GM19455 (cell line): ENCODE data around the gene TENT4A.
"Not testable (repeated sequence)": the region's sequence is repeated elsewhere in the genome, so short reads cannot be mapped to it uniquely, and the experiment has no call there.

Source experiments
- ATAC-seq: cut with Tn5 transposase; IDR thresholded peaks from one replicate; pipeline ENCODE4 v1.9.1; 2021; ENCODE audit not compliant: unreplicated experiment

The TENT4A gene

DNA sequence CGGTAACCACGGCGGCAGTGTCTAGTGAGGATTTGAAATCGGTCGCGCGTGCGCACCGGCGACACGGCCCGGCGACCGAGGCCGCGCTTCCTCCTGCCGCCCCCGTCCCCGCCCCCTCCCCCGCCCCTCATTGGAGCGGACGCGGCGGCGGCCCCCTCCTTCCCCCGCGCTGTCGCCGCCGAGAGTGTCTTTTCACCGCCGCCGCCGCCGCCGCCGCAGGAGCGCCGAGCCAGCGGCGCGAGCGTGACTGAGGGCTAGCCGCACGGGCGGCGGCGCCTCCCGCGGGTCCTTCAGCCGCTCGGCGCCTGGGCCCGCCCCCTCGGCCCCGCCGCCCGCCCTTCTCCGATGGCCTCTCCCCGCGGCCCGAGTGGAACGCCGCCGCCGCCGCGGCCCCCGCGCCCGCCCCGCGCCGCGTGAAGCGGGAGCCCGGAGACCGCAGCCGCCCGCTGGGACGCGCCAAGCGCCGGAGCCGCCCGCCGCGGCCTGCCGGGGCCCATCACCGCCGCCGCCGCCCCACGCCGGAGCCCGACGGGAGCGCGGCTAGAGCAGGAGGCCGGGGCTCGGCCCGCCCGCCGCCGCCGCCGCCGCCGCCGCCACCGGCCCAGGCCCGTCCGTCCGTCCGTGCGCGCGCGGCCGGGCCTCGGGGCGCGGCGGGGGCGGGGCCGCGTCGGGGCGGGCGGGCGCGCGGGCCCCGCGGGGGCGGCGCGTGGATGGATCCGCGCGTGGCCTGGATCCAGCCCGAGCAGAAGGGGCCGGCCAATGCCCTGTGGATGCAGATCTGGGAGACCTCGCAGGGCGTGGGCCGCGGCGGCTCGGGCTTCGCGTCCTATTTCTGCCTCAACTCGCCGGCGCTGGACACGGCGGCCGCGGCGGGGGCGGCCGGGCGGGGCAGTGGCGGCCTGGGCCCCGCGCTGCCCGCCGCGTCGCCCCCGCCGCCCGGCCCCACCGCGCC, at the start of gene TENT4A:
TENT4A (plus strand) TSS at position 159 of the 952 bp plus-strand sequence; CDS start at position 711, 552 bp downstream.
- ATAC-seq, result peak; percentile 11

DNA sequence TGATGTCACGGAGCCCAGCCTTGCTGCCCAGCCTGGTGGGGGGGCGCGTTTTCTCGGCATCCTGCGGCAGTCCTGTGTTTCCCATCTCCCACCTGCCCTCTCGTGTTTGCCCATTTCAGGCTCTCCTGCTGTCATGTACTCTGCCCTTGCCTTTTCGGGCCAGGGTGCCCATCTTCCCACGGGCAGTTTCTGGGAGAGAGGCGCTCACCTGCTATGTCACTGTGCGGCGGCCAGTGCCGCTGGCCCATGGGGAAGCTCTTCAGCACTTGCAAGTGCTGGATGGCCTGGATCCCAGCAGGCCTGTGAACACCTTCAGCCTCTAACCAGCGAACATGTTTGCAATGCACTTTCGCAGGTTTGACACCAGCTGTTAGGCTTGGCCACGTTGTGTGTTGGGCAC, 46.5 kb upstream of the TENT4A start:
- no peak for ATAC-seq

DNA sequence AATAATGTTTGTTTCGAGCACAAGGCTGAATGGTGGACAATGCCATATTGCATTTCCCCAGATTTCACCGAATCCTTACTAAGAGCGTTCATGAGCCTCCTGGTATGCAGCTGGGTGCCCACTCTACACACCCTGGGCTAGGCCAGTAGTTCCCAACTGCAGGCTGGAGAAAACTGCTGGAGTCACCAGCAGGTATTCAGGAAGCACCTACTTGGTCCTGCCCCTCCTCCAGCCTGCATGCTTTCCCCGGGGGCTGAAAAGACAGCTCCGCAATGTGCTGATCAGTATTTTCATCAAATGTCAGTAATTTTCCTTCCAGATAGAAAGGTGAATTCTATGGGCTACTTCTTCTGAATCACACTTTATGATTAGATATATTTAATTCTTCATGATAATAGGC, 45.6 kb upstream of the TENT4A start:
- ATAC-seq, result no peak

DNA sequence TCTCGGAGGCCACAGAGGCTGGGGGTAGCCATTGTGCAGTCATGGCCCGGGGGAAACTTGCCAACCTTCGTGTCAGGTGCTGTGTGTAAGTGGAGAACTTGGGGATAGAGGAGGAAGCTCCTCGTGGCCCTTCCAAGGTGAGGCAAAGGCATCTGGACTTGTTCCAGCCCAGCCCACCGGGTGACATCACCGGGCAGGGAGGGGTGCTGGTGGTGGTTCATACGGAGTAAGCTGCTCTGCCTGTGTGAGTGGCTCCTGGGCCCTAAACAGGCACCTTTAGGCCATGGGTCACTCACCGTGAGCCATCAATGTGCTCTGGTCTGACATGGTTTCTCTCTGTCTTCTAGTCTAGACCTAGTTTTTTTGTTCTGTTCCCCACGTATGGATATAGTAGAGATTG, 44.5 kb upstream of the TENT4A start:
- not testable (repeated sequence) for ATAC-seq

DNA sequence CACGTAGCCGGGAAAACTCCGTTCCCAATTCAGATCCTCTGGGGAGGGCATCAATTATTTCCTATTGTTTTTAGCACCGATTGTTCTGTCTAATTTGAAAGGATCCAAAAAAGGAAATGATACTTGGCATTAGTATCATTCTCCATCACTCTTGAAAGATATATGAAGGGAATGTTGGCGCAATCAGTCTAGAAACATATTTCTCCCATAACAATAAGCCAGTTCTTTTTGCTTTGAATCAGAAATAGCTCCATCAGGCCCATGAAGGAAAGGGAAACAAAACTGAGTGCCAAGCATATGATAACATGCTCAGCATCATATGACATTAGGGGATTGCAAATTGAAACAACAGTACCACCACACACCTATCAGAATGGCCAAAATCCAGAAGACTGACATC, 40.2 kb upstream of the TENT4A start:
- ATAC-seq, result no peak

DNA sequence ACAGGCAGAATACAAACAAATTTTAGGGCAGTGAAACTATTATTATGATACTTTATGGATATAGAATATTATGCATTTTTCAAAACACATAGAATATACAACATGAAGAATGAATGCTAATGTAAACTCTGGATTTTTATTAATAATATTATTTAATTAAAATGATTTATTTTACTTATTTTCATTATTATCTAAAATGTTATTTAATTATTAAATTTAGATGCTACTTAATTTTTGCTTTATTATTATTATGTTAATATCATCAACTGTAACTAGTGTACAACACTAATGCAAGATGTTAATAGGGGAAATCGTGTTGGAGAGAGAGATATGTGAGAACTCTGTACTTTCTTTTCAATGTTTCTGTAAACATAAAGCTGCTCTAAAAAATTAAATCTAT, 39.3 kb upstream of the TENT4A start:
- no peak for ATAC-seq

DNA sequence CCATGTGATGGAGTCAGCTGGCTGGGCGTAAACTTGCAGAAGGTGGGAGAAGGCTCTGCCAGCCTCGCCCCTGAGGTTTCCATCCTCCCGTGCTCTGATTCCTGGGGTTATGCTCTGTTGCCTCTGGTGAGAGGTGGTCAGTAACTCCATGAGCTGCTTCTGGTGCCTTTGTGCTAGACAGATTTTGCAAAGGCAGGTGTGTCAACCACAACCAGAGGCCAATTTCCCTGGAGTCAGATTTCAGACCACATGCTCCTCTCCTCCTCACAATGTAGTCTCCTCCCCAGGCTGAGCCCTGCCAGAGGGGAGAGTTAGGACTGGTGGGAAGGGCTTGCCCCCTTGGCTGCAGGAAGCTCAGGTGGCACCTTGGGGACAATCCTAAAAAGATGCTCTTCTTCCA, 38.8 kb upstream of the TENT4A start:
- no peak for ATAC-seq

DNA sequence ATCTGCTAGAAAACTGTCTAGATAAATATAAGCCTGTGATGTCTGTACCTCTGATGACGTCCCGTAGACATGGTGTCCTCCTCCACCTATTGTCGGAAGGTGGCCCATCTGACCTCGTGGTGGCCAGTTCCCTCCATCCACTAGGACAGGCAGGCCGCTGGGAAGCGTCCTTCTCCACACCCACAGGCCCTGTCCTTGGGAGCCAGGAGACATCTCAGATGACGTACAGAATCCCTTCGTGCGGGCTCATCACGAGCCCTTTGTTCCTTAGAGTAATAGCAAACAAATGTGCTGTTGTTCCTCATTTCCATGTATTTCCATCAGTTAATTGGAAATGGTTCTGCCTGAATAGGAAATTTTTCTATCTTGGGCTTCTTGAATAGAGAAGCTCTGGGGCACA, 38.3 kb upstream of the TENT4A start:
- ATAC-seq, result no peak

DNA sequence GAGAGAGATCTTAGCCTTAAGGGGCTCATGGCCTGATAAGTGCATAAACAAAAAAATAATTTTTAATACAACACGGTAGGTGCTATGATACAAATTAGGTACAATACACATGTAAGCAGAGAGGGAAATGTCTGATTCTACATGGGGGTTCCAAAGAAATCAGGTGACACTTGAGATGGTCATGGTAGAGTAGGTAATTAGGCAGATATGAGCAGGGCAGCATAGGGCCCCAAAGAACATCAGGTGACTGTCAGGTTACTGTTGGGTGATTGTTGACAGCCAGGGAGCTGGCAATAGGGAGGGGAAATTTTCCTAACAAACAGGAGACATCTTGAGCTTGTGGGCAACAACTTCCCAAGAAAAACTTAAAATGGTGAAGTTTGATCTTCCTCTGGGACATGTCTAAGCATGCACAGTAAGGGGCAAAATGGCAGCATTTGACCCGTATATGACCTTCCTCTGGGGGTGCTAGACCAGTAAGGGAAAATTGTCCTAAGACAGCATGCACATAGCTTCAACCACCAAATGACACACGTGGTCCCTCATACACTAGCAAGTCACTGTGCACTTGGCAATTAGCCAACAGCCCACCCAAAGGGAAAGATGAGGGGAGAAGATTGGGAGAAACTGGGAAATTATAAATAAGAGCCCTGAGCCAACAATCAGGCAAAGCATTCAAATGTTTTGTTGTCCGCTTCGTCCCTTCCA, 37.3 kb upstream of the TENT4A start:
- no peak for ATAC-seq

DNA sequence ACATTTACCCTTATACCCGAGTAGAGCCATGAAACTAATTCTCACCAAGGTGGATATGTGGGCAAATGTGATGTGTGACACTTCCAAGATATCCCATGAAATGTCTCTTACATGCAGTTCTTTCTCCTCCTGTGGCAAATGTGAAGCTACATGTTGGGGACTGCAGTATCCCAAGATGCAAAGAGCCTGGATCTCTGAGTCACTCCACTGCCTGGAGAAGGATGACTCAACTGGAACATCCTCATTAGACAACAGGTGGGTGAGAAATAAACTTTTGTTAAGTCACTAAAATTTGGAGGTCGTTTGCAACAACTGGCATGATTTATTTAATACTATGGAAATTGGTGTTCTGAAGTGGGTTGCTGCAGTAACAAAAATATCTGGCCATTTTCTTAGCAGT, 36.5 kb upstream of the TENT4A start:
- ATAC-seq, result no peak

DNA sequence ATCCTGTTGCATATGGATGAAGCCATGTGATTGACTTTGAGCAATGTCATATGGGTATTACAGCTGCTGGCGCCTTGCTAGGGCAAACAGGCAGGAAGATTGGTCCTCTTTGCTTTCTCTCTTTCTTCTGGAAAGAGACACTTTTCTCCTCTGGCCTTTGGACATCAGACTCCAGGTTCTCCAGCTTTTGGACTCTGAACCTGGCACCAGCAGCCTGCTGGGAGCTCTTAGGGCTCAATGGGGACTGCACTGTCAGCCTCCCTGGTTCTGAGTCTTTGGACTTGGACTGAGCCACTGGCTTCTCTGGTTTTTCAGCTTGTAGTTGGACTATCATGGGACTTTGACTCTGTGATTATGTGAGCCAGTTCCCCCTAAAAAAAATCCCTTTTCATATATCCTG, 34.8 kb upstream of the TENT4A start:
- no peak for ATAC-seq

DNA sequence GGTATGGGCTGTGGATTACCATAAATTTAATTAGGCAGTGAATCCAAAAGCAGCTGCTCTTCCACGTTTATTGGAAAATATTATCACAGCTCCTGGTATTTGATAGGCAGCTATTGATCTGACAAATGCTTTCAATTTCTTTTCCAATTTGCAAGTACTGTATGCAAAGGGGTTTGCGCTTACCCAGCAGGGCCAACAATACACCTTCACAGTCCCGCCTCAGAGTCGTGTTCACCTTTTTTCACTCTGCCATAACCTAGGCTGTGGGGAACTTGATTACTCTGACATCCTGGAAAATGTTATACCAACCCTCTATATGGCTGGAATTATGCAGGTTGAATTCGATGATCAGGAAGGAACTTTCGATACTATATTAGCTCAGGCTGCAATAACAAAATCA, 32.3 kb upstream of the TENT4A start:
- no peak for ATAC-seq

DNA sequence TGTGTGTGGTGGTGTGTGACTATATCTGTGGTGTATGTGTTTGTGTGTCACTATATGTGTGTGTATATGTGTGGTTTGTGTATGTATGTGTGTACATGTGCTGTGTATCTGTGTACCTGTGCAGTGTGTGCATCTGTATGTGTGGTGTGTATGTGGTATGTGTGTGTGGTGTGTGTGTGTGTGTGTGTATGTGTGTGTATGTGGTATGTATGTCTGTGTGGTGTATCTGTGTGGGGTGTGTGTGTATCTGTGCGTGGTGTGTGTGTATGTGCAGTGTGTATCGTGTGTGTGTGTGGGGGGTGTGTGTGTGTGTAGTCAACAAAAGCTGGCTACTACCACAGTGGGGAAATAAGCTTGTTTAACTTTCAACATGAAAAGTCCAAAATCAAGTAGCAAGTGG, 31.6 kb upstream of the TENT4A start:
- ATAC-seq, result no peak

DNA sequence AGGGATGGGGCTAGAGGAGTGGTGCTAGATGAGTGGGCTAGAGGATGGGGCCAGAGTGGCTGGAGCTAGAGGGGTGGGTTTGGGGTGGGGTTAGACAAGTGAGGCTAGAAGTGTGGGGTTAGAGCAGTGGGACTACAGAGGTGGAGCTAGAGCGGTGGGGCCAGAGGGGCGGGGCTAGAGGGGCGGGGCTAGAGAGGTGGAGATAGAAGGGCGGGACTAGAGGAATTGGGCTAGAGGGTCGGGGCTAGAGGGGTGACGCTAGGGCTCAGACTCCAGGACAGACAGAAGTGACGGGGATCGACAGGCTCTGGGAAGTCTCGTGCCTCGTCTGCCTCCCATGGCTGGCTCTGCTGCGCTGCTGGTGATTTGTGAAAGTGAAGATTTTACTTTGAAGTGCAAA, 31.0 kb upstream of the TENT4A start:
- ATAC-seq, result no peak

DNA sequence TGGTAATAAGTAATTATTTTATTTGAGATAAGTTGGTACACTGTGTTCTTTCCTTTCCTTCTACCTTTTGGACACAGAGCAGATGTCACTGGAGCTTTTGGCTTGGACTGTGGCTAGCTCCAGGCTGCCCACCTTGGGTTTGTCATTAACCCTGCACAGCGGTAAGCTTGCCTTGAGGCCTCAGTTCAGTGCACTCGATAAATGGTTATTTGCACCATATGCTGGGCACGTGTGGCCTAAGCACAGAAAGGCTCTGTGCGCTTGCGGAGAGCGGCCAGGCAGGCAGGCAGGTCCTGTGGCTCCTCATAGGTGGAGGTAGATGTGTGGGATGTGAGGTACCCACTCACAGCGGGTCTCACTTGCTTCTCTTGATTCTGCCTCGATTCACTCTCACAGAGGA, 30.0 kb upstream of the TENT4A start:
- no peak for ATAC-seq

DNA sequence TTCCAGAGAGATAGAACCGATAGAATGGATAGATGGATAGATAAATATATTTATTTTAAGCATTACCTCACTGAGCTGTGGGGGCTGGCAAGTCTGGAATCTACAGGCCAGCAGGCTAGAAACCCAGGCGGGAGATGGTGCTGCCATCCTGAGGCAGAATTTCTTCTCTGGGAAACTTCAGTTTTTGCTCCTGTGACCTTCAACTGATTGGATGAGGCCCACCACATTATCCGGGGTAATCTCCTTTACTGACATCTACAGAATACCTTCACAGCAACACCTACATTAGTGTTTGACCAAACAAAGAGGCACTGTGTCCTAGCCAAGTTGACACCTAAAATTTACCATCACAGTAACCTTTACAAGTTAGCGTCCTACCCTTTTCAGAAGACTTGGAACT, 29.2 kb upstream of the TENT4A start:
- ATAC-seq, result no peak

DNA sequence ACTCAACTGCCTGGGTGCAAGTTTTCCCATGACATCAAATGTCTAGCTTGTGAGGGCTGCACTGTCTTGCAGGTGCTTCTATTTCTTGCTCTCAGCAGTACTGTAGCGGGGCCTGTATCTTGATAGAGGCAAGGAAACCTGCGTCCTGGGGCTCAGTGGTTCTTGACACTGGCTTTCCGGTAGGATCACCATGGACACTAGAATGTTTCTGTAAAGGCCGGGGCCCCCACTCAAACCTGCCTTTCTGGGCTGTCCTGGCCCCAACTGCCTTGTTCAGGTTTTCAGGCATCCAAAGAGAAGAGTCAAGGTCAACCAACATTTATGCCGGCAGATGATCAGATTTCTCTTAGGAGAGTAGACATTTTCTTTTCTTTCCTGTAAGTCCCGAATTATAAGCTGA, 26.7 kb upstream of the TENT4A start:
- no peak for ATAC-seq

DNA sequence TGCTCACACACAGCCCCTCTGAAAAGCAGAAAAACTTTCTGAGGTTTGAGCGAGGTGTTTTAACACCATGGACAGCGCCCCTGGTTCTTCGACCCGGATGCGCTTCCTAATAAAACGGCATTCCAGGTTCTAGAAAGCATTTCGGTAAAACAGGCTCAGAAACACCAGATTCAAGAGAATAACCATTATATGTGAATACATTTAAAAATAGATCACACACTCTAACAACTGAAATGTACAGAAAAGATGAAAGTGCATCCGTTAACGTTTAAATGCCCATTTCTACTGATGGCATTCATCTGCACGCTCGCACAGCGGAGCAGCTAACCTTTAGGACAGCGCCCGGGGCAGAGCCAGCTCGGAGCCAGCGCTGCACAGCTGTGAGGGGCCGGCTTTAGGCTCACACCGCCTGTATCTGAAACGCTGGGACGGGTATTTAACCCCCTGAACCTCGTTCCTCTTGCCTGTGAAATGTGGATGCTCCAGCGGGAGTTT, 26.3 kb upstream of the TENT4A start:
- ATAC-seq, result no peak

DNA sequence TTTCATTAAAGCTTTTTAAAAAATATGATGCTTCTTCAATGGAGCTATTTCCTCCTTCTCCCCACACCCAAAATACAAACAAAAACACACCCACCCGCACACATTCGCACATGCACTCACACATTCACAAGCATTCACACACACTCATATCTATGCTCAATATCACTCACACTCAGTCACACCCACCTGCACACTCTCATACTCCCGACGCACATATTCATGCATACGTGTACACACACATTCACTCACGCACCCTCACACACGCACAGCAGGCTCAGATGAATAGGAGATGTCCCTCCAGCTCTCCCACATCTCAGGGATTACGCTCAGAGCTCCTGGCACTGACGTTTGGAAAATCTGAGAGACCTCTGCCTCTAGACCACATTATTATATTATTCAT, 25.7 kb upstream of the TENT4A start:
- no peak for ATAC-seq

DNA sequence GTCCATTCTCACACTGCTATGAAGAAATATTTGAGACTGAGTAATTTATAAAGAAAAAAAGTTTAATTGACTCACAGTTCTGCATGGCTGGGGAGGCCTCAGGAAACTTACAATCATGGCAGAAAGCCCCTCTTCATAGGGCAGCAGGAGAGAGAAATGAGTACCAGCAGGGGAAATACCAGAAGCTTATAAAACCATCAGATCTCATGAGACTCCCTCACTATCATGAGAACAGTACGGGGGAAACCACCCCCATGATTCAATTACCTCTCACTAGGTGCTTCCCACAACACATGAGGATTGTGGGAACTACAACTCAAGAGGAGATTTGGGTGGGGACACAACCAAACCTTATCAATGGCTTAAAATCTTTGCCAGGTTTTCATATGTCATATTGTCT, 20.3 kb upstream of the TENT4A start:
- no peak for ATAC-seq

DNA sequence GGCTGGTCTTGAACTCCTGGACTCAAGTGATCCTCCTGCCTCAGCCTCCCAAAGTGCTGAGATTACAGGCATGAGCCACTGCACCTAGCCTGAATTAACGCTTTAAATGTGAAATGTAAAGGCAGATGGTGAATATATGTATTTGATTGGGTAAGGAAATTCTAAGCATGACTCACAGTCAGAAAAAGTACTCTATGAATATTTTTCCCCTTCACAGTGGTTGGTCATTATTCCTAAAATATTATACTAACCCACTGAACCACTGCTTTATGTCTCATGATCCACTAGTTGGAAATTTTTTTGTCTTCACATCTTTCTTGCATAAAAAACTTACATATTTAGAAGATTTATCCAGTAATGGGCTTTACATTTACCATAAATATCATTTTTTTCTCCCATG, 14.5 kb upstream of the TENT4A start:
- no peak for ATAC-seq

DNA sequence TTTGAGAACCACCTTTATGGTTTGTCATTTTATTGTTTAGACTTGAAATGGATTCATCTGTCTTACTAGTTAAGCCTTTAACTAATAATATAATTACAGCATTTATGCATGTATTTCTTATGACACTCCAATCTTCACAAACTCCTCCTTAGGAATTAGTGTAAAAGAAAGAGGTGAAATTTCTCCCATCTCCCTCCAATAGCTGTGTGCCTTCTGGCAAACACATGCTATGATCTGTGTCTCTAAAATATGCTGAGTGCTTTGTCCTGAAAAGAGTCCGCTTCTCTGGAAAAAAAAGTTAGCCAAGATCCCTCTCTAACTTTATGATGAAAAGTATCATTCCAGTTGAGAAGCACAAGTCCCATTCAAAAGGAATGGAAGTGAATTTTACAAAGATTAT, 13.9 kb upstream of the TENT4A start:
- no peak for ATAC-seq
